ENCODE data around the gene SPAG7.

DNA sequence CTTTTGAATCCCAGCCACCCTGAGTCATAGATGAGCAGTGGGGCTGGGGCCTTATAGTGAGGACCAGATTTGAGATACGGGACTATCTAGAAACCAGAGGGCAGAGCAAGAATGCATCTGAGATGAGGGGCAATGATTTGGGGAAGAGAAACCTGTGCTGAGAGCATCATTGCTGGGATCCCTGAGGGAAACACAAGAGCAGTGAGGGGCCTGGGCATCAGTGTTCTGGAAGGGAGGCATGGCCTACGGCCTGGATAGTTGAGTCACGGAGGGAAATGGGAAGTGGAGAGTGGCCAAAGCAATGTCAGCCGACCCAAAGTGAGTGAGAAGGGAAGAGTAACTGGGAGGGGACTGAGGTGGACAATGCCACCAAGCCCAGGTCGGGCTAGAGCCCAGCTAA is 14.7 kb upstream of the SPAG7 start:
- TF ChIP-seq, protein P1, sequence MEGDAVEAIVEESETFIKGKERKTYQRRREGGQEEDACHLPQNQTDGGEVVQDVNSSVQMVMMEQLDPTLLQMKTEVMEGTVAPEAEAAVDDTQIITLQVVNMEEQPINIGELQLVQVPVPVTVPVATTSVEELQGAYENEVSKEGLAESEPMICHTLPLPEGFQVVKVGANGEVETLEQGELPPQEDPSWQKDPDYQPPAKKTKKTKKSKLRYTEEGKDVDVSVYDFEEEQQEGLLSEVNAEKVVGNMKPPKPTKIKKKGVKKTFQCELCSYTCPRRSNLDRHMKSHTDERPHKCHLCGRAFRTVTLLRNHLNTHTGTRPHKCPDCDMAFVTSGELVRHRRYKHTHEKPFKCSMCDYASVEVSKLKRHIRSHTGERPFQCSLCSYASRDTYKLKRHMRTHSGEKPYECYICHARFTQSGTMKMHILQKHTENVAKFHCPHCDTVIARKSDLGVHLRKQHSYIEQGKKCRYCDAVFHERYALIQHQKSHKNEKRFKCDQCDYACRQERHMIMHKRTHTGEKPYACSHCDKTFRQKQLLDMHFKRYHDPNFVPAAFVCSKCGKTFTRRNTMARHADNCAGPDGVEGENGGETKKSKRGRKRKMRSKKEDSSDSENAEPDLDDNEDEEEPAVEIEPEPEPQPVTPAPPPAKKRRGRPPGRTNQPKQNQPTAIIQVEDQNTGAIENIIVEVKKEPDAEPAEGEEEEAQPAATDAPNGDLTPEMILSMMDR (IDR thresholded peaks at IDR 0.05; ENCODE audit: poor library complexity): no peak
- no peak for TF ChIP-seq EZH2 (IDR thresholded peaks at IDR 0.05; ENCODE audit: borderline replicate concordance)
